IPS-20b (cell line): Measurements from ENCODE around the gene BMF.

ENCODE experiments used
- H3K27ac ChIP-seq: one replicate; pipeline ENCODE4 v1.5.1; 2013; ENCODE audit warnings: low read length
- H3K27me3 ChIP-seq: 2 replicates; pipeline ENCODE4 v1.6.1; 2013; ENCODE audit warnings: mild to moderate bottlenecking, low read length, inconsistent platforms; ENCODE audit not compliant: insufficient read depth
- H3K36me3 ChIP-seq: 2 replicates; pipeline ENCODE4 v1.6.1; 2013; ENCODE audit warnings: low read depth, mild to moderate bottlenecking, inconsistent platforms, low read length, moderate library complexity; ENCODE audit not compliant: insufficient read depth
- H3K4me1 ChIP-seq: 2 replicates; pipeline ENCODE4 v1.6.1; 2013; ENCODE audit warnings: mild to moderate bottlenecking, control low read depth, inconsistent platforms, low read length, moderate library complexity; ENCODE audit not compliant: insufficient read depth
- H3K4me3 ChIP-seq: 2 replicates; pipeline ENCODE4 v1.5.1; 2013; ENCODE audit warnings: mild to moderate bottlenecking, low read length, inconsistent platforms
- H3K9ac ChIP-seq: 2 replicates; pipeline ENCODE4 v1.6.1; 2013; ENCODE audit warnings: low read depth, mild to moderate bottlenecking, inconsistent platforms, low read length, moderate library complexity
- H3K9me3 ChIP-seq: 2 replicates; pipeline ENCODE4 v1.6.1; 2013; ENCODE audit warnings: mild to moderate bottlenecking, low read depth, low read length, inconsistent platforms; ENCODE audit not compliant: insufficient read depth

Gene BMF

GRCh38 chr15:40108061-40108854 is 421 bp downstream of the BMF start:
- Histone ChIP-seq H3K27me3 (peaks cover 11% of the 10 kb centered on the region; the same call in 1 of the 2 replicates), H3K4me3 (peak overlapping the region; percentile 89), H3K4me1 (peaks cover 42% of the 10 kb centered on the region), H3K36me3 (no peaks in the 10 kb centered on the region), H3K9ac (peak overlapping the region; percentile 75; the same call in 1 of the 2 replicates), H3K27ac (no peak overlapping the region), H3K9me3 (no peaks in the 10 kb centered on the region)

DNA sequence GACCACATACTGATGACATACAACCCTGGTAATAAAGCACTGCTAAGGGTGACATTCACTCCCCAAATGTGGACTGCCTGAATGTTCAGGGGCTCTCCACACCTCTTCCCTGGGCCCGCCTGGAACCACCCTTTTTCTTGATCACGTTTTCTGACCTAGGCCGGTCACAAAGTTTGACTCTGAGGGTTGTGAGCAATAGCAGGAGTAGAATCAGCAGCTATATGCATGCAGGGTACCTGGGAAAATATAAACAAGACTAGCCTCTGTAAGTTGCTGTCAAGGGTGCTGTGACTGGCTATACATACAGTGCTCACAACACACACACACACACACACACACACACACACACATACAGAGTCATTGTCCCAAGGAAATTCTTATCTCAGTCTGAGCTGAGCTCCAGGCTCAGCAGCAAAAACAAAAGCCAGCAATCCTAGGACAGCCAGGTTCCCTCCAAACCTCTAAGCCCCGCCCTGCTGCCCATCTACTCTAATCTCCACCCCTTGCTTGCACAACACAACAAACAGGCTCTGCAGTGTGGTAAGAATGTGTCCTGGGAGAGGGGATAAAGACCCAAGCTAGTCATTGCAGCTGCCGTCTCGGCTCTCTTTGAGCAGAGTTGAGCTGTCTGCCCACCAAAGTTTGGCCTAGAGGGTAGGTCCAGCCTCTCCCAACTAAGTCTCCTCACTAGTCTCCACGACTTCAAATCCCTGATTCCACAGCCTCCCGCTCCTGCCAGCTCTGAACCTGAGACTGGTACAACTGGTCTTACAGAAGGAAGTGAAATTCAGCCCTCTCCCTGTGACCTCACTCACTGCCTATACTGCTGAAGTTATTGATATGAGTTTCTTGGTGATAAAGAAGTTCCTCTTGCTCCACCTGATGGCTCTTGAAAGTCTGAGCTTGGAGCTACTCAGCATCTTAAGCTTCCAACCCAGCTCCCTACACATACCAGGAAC is 2.2 kb downstream of the BMF start:
- Histone ChIP-seq H3K9me3 (no peaks in the 10 kb centered on the region), H3K36me3 (0 out of 2 replicates have a peak, but pooled peaks cover under 1% of the 10 kb centered on the region), H3K9ac (peak overlapping the region; percentile 31; the same call in 1 of the 2 replicates), H3K4me3 (peak overlapping the region; percentile 89), H3K4me1 (peaks cover 46% of the 10 kb centered on the region), H3K27ac (no peak overlapping the region), H3K27me3 (peaks cover 11% of the 10 kb centered on the region; the same call in 1 of the 2 replicates)

DNA sequence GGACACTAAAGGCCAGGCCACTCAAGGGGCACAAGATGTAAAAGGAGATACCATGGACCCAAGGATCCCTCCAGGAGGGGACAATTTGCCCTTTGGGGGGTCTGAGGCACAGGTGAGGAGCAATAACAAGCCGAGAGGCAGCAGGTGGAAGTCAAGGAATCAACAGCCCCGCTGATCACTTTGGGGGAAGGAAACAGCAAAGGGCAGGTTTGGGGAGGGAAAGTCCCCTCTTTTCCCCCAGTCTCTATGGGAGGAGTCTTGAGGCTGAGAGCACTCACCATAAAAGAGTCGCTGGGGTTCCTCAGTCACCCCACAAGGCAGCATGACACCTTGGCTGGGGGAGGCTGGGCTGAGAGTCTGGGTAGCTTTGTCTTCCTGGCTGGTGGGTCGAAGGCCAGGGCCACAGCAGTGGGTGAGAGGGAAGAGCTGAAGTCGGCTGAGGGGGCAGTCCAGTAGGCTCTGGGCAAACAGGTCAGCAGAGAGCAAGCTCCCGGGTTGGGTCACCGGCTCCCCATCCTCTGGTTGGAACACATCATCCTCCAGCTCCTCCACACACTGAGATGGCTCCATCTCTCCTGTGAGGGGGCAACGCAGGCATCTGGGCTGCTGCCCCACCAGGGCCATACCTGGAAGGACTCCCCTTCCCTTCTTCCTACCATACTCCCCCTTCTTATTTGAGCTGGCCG is 3.0 kb downstream of the BMF start:
- 0 out of 2 replicates have a peak, but pooled peaks cover 8% of the 10 kb centered on the region for H3K36me3 ChIP-seq
- H3K27me3 ChIP-seq: peaks cover 11% of the 10 kb centered on the region; the same call in 1 of the 2 replicates
- H3K9ac ChIP-seq: peak overlapping the region; percentile 45; the same call in 1 of the 2 replicates
- H3K9me3 ChIP-seq: no peaks in the 10 kb centered on the region
- H3K27ac ChIP-seq: no peak overlapping the region
- no peak overlapping the region for H3K4me3 ChIP-seq
- H3K4me1 ChIP-seq: peaks cover 46% of the 10 kb centered on the region

GRCh38 chr15:40104865-40105516 is 3.7 kb downstream of the BMF start:
- 0 out of 2 replicates have a peak, but pooled peaks cover 9% of the 10 kb centered on the region for H3K36me3 ChIP-seq
- peak overlapping the region; percentile 45; the same call in 1 of the 2 replicates for H3K9ac ChIP-seq
- peaks cover 11% of the 10 kb centered on the region; the same call in 1 of the 2 replicates for H3K27me3 ChIP-seq
- no peak overlapping the region for H3K27ac ChIP-seq
- no peaks in the 10 kb centered on the region for H3K9me3 ChIP-seq
- peaks cover 46% of the 10 kb centered on the region for H3K4me1 ChIP-seq
- no peak overlapping the region for H3K4me3 ChIP-seq

DNA sequence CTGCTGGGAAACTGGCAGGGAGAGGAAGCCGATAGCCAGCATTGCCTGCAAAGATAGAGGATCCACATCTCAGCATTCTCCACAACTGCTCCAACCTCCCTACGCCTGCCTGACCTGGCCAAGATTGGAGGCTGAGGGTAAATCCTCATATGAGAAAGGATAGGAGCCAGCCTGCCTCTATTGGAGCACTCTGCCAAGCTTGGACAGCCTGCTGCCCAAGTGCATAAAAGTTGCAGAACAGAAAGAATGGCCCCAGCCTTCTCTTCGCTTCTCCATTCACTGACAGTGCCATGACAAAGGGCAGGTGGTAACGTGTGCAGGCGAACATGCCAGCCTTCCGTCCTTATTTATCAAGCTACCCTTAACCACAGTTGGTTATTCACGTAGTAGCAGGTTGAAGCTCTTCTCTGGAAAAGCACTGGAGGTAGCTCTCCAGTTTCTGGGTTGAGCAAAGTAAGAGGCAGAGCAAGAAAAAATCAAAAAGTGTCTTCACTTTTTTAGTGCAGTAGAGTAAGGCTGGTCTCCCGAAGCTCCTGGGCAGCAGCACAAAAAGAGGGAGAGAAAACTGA is 4.3 kb downstream of the BMF start:
- H3K27ac ChIP-seq: no peak overlapping the region
- 0 out of 2 replicates have a peak overlapping the region, but pooled peaks have one; percentile 15 for H3K4me3 ChIP-seq

GRCh38 chr15:40103864-40104271 is 4.8 kb downstream of the BMF start:
- H3K27me3 ChIP-seq: peaks cover 11% of the 10 kb centered on the region; the same call in 1 of the 2 replicates
- H3K27ac ChIP-seq: no peak overlapping the region
- H3K9ac ChIP-seq: peak overlapping the region; percentile 56; the same call in 1 of the 2 replicates
- H3K4me1 ChIP-seq: peaks cover 49% of the 10 kb centered on the region
- H3K9me3 ChIP-seq: no peaks in the 10 kb centered on the region
- peak overlapping the region; percentile 49; the same call in 1 of the 2 replicates for H3K4me3 ChIP-seq
- H3K36me3 ChIP-seq: 0 out of 2 replicates have a peak, but pooled peaks cover 9% of the 10 kb centered on the region

More for the DNA sequence above, 4.3 kb downstream of the BMF start:
- Histone ChIP-seq H3K9ac (no peak overlapping the region), H3K27me3 (peaks cover 11% of the 10 kb centered on the region; the same call in 1 of the 2 replicates), H3K36me3 (0 out of 2 replicates have a peak, but pooled peaks cover 9% of the 10 kb centered on the region), H3K9me3 (no peaks in the 10 kb centered on the region), H3K4me1 (peaks cover 46% of the 10 kb centered on the region)

GRCh38 chr15:40102897-40103858 is 5.5 kb downstream of the BMF start:
- Histone ChIP-seq H3K4me3 (peak overlapping the region; percentile 49; the same call in 1 of the 2 replicates), H3K27ac (no peak overlapping the region), H3K9ac (peak overlapping the region; percentile 56; the same call in 1 of the 2 replicates), H3K4me1 (peaks cover 56% of the 10 kb centered on the region), H3K27me3 (peaks cover 11% of the 10 kb centered on the region; the same call in 1 of the 2 replicates), H3K9me3 (no peaks in the 10 kb centered on the region), H3K36me3 (0 out of 2 replicates have a peak, but pooled peaks cover 9% of the 10 kb centered on the region)

- Histone ChIP-seq H3K27me3 (peaks cover 8% of the 10 kb centered on the region; the same call in 1 of the 2 replicates), H3K9ac (no peak overlapping the region), H3K4me1 (peaks cover 52% of the 10 kb centered on the region), H3K4me3 (no peak overlapping the region), H3K36me3 (peaks cover 9% of the 10 kb centered on the region; the same call in 1 of the 2 replicates), H3K9me3 (no peaks in the 10 kb centered on the region), H3K27ac (no peak overlapping the region)
Observed at GRCh38 chr15:40100947-40101905, 7.5 kb downstream of the BMF start.
